Stimulated activated CD8-positive, alpha-beta memory T cell treated with anti-CD3 and anti-CD28 coated beads, Interleukin-7, amount 100 ng/mL, for 1 hour (primary cell): ENCODE measurements around the gene SUSD4.

Experiments used
- DNase-seq, 2 donors: peaks; one replicate each; pipeline ENCODE4 v3.0.0-alpha.2; 2020; ENCODE audit warnings: low read depth in 2 of 2

Gene SUSD4

DNA sequence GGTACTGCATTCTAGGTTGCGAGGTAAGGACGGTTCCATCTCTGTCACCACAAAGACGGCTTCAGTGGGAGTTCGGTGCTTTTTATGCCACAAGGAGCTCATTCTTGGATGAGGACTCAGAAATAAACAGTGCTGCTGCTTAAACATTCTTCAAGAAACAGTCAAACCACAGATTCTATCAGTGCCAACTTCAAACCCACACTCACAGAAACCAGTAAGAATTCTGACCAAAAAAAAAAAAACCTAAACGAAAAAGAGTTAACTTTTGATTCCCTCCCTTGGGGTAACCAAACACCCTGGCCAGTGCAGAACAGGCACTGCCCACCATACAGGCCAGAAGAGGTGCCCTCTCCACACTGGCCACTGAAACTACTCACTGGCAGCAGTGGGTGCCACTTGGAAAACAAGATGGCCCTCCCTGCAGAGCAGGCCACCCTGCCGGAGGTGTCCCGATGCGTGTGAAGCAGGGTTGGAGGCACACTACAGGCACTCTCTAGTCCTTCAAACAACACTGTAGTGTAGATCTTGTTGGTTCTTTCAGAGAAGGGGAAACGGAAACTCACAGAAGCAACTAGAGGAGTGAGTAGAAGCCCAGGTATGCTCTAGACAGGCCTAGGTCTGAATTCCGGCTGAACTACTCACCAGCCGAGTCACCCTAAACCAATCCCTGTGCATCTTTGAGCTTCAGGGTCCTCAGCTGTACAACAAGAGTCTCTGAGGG, 133.7 kb downstream of the SUSD4 start:
- no peak for DNase-seq

DNA sequence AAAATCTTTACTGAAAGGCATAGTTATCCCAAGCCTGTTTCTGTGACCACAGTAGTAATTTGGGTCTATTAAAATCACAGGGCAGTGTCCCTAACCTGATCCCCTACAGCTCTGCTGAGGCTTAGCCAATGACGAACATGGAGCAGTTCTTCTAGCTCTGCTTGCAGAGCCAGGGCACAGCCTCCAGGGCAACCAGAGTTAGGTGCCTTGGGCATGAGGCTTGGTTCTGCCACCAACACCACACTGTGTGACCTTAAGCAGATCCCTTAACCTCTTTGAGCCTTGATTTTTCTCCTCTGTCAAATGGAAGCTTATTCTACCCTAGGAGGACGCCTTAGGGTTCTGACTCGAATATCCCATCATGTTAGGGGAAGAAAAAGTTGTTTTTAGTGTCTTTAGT, 134.2 kb downstream of the SUSD4 start:
- no peak for DNase-seq

DNA sequence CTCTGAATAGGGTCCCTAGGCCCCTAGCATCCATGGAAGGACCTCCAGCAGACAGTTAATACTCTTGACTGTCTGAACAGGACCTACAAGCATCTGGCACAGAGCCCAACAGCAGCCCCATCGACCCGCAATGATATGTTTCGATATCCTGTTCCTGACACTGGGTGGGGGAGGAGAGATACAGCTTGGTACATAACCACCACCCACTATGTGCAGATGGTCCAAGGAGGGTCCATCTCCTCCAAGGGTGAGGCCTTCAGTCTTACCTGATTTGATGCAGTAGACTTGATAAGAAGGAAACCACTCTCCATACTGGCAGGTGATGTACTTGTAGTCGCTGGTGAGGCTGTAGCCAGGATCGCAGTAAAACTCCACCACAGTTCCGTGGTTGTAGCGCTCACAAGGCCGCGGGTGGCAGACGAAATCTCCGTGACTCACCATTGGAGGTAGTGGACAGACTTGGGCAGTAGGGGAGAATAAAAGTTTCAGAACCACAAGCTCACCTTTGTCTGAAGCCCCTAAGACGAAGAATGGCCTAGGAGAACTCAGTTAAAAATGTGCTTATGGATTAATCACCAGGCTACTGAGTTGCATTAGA, 134.9 kb downstream of the SUSD4 start:
- DNase-seq: no peak

DNA sequence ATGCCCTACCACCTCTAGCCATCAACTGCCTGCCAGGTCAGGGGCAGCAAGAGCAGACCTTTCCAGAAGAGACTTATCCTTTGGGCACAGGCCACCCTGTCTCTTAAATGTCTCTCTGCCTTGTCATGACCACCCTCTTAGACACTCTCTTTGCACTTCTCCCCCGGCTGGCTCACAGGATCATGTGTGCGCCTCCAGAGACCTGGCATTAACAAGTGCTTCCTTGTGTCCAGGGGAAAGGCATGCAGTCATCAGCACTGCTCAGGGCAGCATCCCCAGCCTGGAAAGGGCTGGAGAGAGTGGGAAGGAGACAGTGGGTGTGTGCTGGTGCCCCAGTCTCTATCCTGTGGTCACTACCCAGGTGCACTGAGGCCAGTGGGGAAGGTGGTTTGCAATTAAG, 135.8 kb downstream of the SUSD4 start:
- no peak for DNase-seq

DNA sequence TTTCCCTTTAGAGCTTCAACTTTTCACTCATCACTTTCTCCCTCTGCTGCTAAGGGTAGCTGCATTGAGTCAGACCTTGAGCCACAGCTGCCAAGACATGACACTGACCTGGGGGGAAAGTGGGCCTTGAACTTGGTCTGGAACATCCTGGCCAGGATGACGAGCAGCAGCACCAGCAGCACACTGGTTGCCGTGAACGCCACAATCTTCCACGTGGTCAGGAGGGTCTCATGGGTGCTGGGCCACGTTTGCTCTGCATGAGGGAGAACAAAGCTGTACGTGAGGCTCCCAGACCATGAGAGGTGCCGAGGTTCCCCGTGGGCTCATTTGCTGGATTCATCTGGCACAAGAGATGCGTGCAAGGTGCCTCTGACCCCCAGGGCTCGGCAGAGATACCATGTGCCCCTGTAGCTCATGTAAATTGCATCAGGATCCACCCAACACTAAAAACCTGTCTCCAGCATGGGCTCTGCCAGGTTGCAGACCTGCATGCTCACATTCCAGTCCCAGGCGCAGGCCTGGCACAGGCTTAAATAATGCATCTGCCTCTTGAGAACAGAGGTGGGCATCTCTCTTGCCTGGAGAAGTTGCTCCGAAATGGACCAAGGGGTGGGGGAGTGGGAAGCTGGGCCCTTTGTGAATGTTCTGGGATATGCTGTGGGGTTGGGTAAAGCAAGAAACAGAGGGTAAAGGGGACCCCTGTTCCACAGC, 136.3 kb downstream of the SUSD4 start:
- no peak for DNase-seq

DNA sequence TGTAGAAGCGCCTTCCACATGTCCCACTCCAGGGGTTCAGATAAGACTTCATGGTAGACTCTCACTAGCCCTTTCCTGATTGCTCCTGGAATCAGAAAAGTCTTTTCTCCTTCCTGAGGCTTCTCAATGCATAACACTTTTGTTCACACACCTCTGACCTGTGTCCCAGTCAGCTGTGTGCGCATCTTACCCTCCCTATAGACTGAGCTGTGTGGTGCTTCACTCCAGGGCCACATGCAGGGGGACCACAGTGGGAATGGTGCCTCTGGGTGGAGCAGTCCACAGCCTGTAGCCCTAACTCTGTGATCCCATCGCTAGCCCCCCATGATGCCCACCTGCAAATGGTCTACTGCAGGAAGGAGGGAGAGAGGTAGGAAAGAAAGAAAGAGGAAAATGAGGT, 136.9 kb downstream of the SUSD4 start:
- DNase-seq: no peak

DNA sequence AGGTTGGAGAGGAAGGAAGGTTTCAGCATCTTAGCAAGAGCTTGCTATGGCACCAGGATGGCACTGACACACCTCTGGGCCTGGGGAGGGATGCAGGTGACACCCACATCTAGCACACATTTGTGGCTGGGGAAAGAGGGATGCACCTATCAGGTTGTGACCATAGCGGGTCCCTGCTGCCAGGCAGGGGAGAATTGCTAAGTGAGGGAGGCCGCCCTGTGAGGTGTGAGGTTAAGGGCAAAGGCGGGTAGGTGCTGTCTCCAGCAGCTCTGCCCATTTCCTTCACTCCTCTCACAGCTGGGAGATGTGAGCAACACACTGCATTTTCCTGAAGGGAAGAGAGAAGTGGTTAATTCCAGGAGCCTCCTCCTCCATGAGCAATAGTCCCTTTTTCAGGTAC, 137.7 kb downstream of the SUSD4 start:
- DNase-seq: no peak

DNA sequence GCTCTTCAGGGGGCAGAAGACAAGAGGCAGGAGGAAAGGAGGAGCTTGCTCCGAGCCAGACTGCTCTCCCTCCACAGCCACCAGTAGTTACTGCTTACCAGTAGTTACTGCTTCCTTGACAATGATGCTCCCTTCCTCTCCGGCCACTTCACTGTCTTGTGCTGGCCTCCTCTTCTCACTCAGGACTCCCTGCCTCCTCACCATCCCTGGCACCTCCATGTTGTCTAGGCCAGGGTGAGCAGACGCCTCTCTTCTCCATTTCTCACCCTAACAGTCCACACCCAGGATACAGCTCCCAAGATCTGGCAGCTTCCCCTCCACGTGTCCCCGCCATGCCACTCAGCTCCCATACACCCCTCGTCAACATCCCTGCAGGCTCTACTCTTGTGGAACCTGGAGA, 138.5 kb downstream of the SUSD4 start:
- no peak for DNase-seq

DNA sequence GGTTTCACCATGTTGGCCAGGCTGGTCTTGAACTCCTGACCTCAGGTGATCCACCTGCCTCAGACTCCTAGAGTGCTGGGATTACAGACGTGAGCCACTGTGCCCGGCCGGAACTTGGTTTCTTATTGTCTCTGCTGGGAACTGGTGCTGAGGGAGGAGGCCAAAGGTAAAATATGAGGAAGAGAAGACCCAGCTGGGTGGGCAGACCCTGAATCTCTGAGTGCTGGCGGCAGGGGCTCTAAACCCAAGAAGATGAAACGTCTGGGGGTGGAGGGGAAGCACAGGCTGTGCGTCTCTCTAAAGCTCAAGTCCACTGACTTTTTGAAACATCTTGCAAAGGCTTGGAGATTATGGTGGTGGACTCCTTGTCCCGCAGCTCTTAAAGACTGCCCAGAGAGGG, 138.9 kb downstream of the SUSD4 start:
- no peak for DNase-seq

DNA sequence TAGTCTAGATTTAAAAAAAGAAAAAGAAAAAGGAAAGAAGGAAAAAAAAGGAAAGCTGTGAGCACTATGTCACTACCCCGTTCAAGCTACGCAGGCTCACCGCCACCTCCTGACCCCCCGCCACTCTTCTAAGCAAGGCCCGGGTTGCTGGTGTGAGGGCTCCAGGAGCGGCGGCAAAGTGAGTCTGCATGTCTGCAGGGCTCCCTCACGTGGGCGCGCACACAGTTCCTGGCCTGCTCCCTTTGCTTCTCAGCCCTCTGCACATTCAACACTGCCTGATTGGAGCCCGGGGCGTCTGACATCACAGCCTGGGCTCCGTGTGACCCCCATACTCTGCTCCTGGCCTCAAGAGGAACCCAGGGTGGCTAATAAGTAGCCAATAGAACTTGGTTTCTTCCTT, 139.5 kb downstream of the SUSD4 start:
- no peak for DNase-seq

DNA sequence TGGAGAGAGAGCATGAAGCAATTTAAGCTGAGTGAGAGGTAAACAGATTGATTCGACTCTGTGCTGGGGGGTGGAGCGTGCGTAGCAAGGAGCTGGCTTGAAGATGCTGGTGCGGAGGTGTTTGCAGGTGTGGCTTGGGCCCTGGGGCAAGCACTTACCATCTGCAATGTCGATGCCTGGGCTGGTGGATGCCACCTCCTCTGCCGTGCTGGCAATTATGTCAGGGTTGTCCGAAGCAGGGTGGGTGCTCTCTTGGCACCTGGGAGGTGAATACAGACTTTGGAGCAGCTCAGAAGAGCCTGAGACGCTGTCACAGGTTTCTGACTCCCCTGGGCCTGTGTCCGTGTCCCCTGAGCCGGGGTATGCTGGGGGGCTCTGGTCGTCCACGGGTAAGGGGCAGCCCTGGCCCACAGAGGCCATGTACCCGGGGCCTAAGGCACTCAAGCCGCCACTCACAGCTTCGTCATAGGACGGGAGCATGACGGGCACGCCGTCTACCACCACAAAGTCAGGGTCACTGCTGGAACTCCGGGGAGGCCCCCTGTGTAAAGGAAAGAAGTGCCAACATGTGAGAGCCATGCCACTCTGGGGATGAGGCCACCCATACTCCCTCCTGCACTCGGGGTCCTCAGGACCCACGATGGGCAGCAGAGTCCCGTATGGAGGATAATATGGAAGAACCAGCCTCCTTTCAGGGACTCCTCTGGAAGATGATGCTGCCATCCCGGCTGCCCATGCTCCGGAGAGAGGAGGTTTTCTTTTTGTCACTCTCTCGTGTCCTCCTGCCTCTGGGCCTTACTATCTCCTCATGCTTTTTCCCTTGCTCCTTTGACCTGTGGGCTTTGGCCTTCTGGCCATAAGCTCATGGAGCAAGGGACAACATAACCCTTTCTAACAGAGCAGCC, 140.6 kb downstream of the SUSD4 start:
- no peak for DNase-seq

DNA sequence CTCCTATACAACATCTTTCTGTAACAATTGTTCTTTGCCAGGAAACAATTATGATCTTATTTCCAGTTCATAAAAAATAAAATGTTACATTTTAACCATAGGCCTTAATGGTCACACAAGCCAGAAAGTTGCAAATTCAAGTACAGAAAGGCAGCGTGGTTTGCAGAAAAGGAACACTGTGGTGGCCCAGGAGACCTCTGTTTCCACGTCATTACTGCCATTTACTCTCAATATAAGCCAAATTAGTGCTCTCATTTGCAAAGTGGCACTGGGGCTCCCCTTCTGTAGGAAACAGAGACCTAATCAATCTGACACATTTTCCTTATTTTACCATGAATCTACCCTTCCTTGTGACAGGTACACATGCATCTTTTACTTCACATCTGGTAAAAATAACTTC, 141.6 kb downstream of the SUSD4 start:
- no peak for DNase-seq

DNA sequence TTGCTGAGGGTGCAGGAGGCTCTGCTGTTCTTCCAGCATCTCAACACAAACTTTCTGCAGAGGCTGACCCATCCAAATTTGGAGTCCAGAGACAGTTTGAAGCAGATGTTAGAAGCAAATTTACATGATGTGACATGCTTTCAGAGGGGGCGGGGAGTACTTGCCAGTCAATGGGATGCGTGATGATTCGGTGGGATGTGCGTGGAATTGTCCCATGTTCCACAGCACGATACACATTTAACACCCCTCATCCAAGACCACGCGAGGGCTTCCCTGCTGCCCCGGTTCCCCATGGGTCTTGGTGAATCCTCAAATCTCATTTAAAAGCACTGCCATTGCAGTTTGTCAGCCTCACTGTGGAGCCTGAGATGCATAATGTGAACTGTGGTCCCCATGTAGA, 142.3 kb downstream of the SUSD4 start:
- no peak for DNase-seq

DNA sequence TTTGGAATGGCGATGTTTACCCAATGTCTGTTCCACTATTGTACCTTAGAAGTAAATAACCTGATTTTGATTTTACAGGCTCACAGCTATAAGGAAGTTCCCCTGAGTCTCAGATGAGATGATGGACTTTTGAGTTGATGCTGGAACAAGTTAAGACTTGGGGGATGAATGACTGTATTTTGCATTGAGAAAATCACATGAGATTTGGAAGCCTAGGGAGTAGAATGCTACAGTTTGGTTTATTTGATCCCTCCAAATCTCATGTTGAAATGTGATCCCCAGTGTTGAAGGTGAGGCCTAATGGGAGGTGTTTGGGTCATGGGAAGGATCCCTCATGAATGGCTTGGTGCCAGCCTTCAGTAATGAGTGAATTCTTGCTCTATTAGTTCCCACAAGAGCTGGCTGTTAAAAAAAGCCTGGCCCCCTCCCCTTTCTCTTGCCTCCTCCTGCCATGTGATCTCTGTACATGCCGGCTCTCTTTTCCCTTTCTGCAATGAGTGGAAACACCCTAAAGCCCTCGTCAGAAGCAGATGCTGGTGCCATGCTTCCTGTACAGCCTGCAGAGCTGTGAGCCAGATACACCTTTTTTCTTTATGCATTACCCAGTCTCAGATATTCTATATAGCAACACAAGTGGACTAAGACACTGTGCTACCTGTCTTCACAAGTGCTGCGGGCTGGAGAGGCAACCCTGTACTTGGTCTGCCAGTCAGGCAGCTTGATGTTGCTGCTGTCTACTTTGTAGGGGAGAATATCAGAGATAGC, 143.9 kb downstream of the SUSD4 start:
- no peak for DNase-seq

DNA sequence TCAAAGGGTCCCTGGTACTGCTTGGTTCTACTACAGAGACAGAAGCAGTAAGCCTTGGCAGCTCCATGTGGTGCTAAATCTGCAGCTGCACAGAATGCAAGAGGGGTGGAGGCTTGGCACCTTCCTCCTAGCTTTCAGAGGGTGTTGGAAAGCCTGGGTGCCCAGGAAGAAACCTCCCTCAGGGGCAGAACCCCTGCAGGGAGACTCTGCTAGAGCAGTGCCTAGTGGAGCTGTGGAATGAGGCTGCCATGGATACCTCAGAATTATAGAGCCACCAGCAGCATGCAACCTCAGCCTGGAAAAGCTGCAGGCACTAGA, 144.7 kb downstream of the SUSD4 start:
- DNase-seq: no peak

DNA sequence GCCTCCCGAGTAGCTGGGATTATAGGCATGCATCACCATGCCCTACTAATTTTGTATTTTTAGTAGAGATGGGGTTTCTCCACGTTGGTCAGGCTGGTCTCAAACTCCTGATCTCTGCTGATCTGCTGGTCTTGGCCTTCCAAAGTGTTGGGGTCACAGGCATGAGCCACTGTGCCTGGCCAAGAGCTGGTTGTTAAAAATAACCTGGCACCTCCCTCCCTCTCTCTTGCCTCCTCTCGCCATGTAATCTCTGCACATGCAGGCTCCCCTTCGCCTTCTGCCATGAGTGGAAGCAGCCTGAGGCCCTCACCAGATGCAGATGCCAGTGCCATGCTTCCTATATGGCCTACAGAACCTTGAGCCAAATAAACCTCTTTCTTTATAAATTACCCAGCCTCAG, 146.2 kb downstream of the SUSD4 start:
- no peak for DNase-seq

DNA sequence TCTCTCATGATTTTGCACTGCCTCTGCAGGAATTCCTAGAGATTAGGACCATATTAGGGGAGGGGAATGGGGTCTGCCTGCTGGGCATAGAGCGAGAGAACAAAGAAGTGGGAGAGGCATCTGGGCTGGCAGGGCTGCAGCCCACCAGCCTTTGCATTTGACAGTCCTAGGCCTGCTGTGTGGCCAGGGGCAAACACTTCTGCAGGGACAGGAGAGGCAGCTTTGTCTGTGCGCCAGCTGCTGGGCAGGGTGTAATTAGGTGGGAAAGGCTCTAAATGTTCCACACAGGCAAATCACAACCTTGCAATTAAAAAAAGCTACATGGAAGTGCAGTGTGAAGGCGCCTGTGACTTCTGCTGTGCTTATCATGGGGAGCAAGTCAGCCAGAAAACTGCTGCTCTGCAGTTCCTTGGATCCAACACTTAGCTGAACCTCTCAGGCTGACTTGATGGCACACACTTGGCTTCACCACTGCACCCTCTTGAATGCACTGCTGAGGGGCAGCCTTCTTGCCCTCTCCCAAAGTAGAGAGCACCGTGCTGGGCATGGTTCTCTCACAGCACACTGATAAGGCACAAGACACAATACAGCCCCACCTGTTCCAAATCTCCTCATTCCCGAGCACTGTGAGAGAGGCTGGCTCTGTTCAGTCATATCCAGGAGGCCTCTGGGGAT, 147.3 kb downstream of the SUSD4 start:
- DNase-seq: no peak

DNA sequence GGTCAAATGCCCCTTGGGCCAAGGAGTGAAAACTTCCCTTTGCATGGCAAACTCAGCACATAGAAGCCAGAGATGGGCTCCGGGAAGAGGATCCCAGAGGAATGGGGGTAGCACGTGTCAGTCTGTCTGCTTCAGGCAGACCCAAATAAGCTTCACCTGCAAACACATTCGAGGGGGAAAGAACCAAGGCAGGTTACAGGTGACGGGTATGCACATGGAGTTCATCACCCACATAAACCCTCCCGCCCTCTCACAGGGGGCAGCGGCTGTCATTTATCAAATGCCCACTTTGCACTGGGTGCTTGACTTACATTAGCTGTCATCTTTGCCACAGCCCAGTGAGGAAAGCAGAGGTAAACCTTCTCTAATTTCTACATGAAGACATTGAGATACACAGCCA, 147.9 kb downstream of the SUSD4 start:
- DNase-seq: no peak

DNA sequence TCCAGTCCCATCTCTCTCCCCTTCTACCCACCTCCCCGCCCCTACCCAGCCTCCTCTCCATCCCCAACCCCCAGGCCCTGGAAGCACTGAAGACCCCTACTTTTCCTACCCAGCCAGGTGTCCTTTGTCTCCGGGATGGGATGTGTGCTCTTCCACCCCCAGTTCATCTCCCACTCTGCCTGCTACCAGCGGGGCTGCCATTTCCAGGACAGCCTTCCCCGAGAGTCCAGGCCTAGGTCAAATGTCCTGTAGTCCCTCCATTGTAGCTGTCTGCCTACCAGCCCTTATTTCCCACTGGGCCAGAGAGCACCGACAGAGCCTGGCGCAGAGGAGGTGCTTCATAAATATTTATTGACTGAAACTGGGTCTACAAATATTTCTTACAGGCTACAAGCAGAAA, 148.9 kb downstream of the SUSD4 start:
- no peak for DNase-seq

DNA sequence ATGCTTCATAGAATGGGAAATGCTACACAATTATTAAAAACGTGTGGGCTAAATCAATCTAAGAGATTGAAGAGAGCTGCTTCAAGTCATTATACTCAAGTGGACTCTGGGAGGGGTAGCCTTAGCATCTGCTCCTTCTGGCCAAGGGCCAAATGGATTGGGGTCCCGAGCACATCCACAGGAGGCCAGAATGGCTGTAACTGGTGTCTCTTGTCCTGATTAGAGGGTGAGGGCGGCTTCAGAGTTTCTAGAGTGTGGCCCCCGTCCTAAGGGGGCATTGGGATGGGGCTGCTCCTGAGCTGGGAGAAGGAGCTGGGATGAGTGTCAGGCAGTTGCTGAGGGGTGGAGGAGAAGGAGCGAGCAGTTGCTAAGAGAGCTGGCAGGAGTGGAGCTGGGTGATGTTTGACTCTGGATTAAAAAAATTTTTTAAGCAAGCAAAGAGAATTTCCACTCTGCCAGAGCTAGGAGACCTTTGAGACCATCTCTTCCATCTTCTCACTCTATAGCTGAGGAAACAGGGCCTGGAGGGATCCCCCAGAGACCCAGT, 149.6 kb downstream of the SUSD4 start:
- no peak for DNase-seq

DNA sequence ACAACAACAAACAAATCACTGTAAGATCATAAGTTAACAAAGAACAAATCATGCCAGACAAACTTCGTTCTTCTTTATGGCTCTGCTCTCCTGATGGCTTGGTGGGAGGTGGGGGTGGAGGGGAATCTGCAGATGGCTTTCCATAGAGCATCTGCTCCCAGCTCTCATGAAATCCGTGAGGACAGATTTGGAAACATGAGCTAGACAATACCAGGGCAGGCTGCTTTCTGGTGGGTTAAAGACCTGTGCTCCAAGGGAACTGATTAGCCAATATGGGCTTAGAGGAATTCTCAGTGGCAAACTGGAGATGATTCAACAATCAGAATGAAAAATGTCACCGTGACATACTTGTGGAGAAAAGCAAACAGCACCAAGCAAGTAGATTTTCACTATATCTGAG, 151.5 kb downstream of the SUSD4 start:
- DNase-seq: no peak
